Transverse colon (tissue), 4 donors: ENCODE data around the gene CFAP99. TPM values are rescaled to one million over a fixed set of nuclear protein-coding genes. Genes with fewer than 3 reads are reported as not detected.

Source experiments
- DNase-seq: peaks from one replicate; pipeline ENCODE4 v3.0.0-alpha.2; 2019
- H3K27ac ChIP-seq, 4 donors: fragments of 200-600 bp; sonication (generic); 2 replicates each; pipeline ENCODE4 v1.5.1; 2016 to 2018; ENCODE audit warnings: inconsistent platforms in 4 of 4
- H3K27me3 ChIP-seq: fragments of 200-600 bp; sonication (generic); 2 replicates; pipeline ENCODE4 v1.5.1; 2017; ENCODE audit warnings: inconsistent platforms
- H3K36me3 ChIP-seq, 4 donors: fragments of 200-600 bp; sonication (generic); 2 replicates each; pipeline ENCODE4 v1.5.1; 2017 to 2019; ENCODE audit warnings: inconsistent platforms in 4 of 4
- H3K4me1 ChIP-seq, 4 donors: fragments of 200-600 bp; sonication (generic); 2 replicates each; pipeline ENCODE4 v1.5.1; 2017 to 2020; ENCODE audit warnings: inconsistent platforms in 4 of 4
- H3K4me3 ChIP-seq, 4 donors: fragments of 200-600 bp; sonication (generic); 1 replicate in 1 of 4; 2 replicates in 3 of 4; pipeline versions ENCODE4 v1.5.1 to v1.6.1; 2017 to 2019; ENCODE audit warnings: inconsistent platforms in 4 of 4
- H3K9me3 ChIP-seq, 2 donors: fragments of 200-600 bp; sonication (generic); 2 replicates each; pipeline ENCODE4 v1.5.1; 2017 to 2019; ENCODE audit warnings: inconsistent platforms in 2 of 2
- CTCF ChIP-seq, 5 experiments: fragments of 200-600 bp in 3 of 5; fragments of 450-650 bp in 2 of 5; sonication (generic) in 3 of 5; IDR thresholded peaks; 1 replicate in 2 of 5; 2 replicates in 3 of 5; pipeline ENCODE4 v1.5.1; 2016 to 2017; ENCODE audit warnings: antibody characterized with exemption in 5 of 5, inconsistent platforms in 3 of 5, mild to moderate bottlenecking in 2 of 5, moderate library complexity in 1 of 5
- EP300 ChIP-seq: sonication (generic); formaldehyde crosslinking; IDR thresholded peaks from one replicate; pipeline ENCODE4 v1.6.1; 2017; ENCODE audit warnings: antibody characterized with exemption, low read depth
- POLR2A ChIP-seq: fragments of 450-650 bp; IDR thresholded peaks from one replicate; pipeline ENCODE4 v1.6.1; 2016; ENCODE audit warnings: antibody characterized with exemption, mild to moderate bottlenecking, moderate library complexity
- POLR2AphosphoS5 ChIP-seq, 3 donors: sonication (generic); formaldehyde crosslinking; IDR thresholded peaks; one replicate each; pipeline ENCODE4 v1.6.1; 2016; ENCODE audit warnings: antibody characterized with exemption in 3 of 3
- WGBS, 2 donors: methylation state at CpG; one replicate each; pipeline ENCODE4 v1.1.5; 2018; ENCODE audit warnings: low coverage in 1 of 2; 5-methylcytosine and 5-hydroxymethylcytosine counted together
- in situ Hi-C, 4 donors: fragments of 200-750 bp; cut with MboI; loops; one replicate each; pipeline versions ENCODE4 v1.15.0 to v1.15.1; 2017; ENCODE audit warnings: low sequenced_read_pairs in 3 of 4, low pct_ligation_motif_present in 1 of 4, low pct_unique_long_range_greater_than_20kb in 1 of 4
- intact Hi-C: fragments of 100-400 bp; cut with DNase I; formaldehyde crosslinking; loops from one replicate; pipeline ENCODE4 v1.15.1; 2023; ENCODE audit warnings: low total_unique reads
- total RNA-seq, 4 donors: library from RNA; depleted of rRNA; stranded (reverse); fragments of >200 nt; gene quantifications; one replicate each; pipeline ENCODE4 v1.1.0, GENCODE V29; 2016

The CFAP99 gene
- total RNA-seq, 4 donors from 2014 or later: 0.32 to 0.82 (median 0.60) TPM; not detected in 1

- Histone ChIP-seq H3K27ac (peak overlapping the region; percentile 41 to 83 (median 76)), H3K4me1 (peaks cover 29 to 65% (median 53%) of the 10 kb centered on the region in 4 donors), H3K4me3 (peak overlapping the region; percentile 32 to 74 (median 67)), H3K9me3 (no peaks in the 10 kb centered on the region), H3K27me3 (peaks cover 32% of the 10 kb centered on the region), H3K36me3 (no peaks in the 10 kb centered on the region)
- peak; percentile 68 for DNase-seq
- intact Hi-C loops (no loop called here), in situ Hi-C loops (loop anchor here in 1 of 4 donors (25.0 kb wide), 1 partner anchor 179 kb away; the partner anchor contains the start of genes HAUS3 and POLN)
- TF ChIP-seq POLR2A: peak; percentile 64
- TF ChIP-seq CTCF (IDR thresholded peaks at IDR 0.05): no peak
- no peak for TF ChIP-seq EP300
- peak in 2 of 3 donors; percentile 44 to 68 for TF ChIP-seq POLR2AphosphoS5 (IDR thresholded peaks at IDR 0.05)
- 6% methylated on average over 52 of the region's 55 CpGs; no CpG with 5 or more reads in 1 of the 2 donors for WGBS, 2 donors
Observed at GRCh38 chr4:2416564-2417225, 2.1 kb upstream of the CFAP99 start.

DNA sequence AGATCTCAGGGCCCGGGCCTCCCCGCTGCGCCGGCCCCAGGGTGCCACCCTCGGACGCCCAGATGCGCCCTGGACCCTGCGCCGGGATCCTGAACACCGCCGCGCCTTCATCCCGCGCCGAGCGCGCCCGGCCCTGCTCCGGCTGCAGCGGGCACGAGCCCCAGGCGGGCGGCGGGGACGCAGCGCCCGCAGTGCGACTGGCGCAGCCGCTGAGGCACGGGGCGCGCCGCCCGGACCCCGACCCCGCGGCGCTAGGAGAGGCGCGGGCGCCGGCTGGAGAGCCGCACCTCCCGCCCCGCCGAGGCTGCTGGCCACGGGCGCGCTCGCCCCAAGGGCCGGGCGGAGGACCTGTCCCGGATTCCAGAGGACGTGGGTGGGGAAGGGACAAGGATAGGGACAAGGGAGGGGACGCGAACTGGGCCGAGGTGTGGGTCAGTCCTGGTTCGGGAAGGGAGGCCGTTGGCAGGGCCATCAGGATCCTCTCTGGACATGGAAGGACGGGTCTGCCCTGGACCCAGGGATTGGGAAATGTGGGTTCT lies 1.5 kb upstream of the CFAP99 start:
- H3K36me3 ChIP-seq: no peaks in the 10 kb centered on the region
- peak overlapping the region; percentile 66 to 83 (median 76) for H3K27ac ChIP-seq
- intact Hi-C loops (no loop called here), in situ Hi-C loops (loop anchor here in 1 of 4 donors (25.0 kb wide), 1 partner anchor 180 kb away; the partner anchor contains the start of genes HAUS3 and POLN)
- H3K27me3 ChIP-seq: peaks cover 36% of the 10 kb centered on the region
- no peaks in the 10 kb centered on the region for H3K9me3 ChIP-seq
- no peak for TF ChIP-seq POLR2AphosphoS5 (IDR thresholded peaks at IDR 0.05)
- peak overlapping the region; percentile 64 to 74 (median 67) for H3K4me3 ChIP-seq
- 3% methylated on average over 32 of the region's 61 CpGs; no CpG with 5 or more reads in 1 of the 2 donors for WGBS, 2 donors
- peaks cover 23 to 59% (median 47%) of the 10 kb centered on the region in 4 donors for H3K4me1 ChIP-seq
- DNase-seq: no peak

DNA sequence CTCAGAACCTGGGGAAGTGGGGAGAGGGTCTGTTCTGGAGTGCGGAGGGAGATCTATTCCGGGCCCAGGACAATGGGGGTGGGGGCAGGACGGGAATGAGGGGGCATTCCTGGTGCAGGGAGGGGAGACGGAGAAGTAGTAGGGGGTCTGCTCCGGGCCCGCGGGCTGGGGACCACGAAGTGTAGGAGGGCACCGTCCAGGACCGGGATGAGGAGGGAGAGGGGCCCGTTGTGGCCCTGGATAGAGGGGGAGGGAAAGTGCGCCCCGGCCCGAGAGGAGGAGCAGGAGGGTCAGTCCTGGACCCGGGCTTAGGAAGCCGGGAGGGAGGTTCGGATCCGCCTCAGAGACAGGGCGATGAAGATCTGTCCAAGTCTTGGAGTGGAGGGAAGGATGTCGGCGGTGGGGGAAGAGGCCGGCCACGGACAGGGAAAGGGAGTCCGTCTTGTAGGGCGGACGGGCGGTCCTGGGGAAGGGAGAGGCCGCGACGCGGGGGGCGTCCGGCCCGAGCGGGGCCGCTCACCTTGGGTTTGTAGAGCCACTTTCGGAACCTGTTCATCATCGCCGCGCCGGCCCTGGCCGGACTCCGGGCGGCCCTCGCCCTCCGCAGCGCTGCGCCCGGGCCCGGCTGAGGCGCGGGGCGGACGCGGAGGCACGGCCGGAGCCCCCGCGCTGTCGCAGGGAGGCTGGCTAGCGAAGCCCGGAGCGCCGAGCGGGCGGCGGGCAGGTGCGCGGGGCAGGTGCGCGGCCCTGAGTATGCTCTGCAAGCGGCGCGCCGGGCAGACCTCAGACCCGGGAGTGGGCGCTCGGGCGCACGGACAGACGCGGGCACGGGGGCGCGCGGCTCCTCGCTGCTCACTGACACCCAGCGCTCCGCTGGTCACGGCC lies 748 bp upstream of the CFAP99 start, which contains the start of gene ZFYVE28:
Gene ZFYVE28 (minus strand): TSS at position 881 of the 885 bp plus-strand sequence. CDS start 322 bp downstream, at position 559.
- no peaks in the 10 kb centered on the region for H3K9me3 ChIP-seq
- peaks cover 19 to 52% (median 41%) of the 10 kb centered on the region in 4 donors for H3K4me1 ChIP-seq
- peak within 1 kb of the TSS; percentile 66 to 83 (median 76) for H3K27ac ChIP-seq
- H3K36me3 ChIP-seq: no peaks in the 10 kb centered on the region
- in situ Hi-C loops: loop anchor here in 1 of 4 donors (25.0 kb wide), 1 partner anchor 181 kb away; the partner anchor contains the start of genes HAUS3 and POLN
- H3K4me3 ChIP-seq: peak within 1 kb of the TSS; percentile 64 to 74 (median 67)
- H3K27me3 ChIP-seq: peaks cover 43% of the 10 kb centered on the region
- TF ChIP-seq EP300 (no peak), POLR2AphosphoS5 (IDR thresholded peaks at IDR 0.05) (peak in 1 of 3 donors; percentile 40), POLR2A (peak; percentile 17), CTCF (IDR thresholded peaks at IDR 0.05) (no peak)
- DNase-seq: no peak
- 1% methylated on average over 89 of the region's 90 CpGs; no CpG with 5 or more reads in 1 of the 2 donors for WGBS, 2 donors
- intact Hi-C loops: no loop called here

DNA sequence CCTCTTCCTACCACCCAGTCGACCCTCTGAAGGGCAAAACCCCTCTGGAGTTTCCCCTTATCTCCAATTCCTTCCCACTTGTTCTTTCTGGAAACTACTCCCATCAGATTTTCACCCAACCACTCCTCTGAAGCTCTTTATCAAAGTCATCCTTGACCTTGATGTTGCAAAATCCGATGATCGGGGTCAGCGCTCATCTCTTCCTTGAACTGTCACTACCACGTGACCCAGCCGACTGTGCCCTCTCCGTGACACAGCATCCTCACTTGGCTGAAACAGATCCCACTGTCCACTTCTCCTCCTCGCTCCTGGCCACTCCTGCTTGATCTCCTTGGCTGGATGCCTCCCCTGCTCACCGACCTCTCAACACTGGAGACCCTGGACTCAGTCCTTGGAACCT lies 1.1 kb downstream of the CFAP99 start:
- WGBS, 2 donors: 58 to 65% methylated on average over 9 of the region's 9 CpGs
- TF ChIP-seq EP300 (no peak), POLR2AphosphoS5 (IDR thresholded peaks at IDR 0.05) (no peak), POLR2A (no peak), CTCF (IDR thresholded peaks at IDR 0.05) (no peak)
- in situ Hi-C loops: loop anchor here in 1 of 4 donors (25.0 kb wide), 1 partner anchor 183 kb away; the partner anchor contains the start of genes HAUS3 and POLN
- Histone ChIP-seq H3K4me3 (no peak overlapping the region), H3K27ac (no peak overlapping the region), H3K4me1 (peaks cover 6 to 34% (median 24%) of the 10 kb centered on the region in 4 donors), H3K36me3 (no peaks in the 10 kb centered on the region), H3K27me3 (peaks cover 53% of the 10 kb centered on the region), H3K9me3 (no peaks in the 10 kb centered on the region)
- no peak for DNase-seq
- intact Hi-C loops: no loop called here
